Ishikawa (cell line): ENCODE measurements around the gene FGF13.

ENCODE experiments used
- CEBPB ChIP-seq: IDR thresholded peaks from 2 replicates; pipeline ENCODE4 v1.6.1; 2012
- CREB1 ChIP-seq: IDR thresholded peaks from 2 replicates; pipeline ENCODE4 v1.6.1; 2012; ENCODE audit warnings: low read depth
- EGR1 ChIP-seq: IDR thresholded peaks from 2 replicates; pipeline ENCODE4 v1.6.1; 2012
- EP300 ChIP-seq: IDR thresholded peaks from 2 replicates; pipeline ENCODE4 v1.6.1; 2012; ENCODE audit warnings: borderline replicate concordance
- FOXM1 ChIP-seq: IDR thresholded peaks from 2 replicates; pipeline ENCODE4 v1.6.1; 2012; ENCODE audit warnings: low read depth, borderline replicate concordance
- MAX ChIP-seq: IDR thresholded peaks from 2 replicates; pipeline ENCODE4 v1.6.1; 2012
- NFIC ChIP-seq: IDR thresholded peaks from 2 replicates; pipeline ENCODE4 v1.6.1; 2012
- RAD21 ChIP-seq: IDR thresholded peaks from 2 replicates; pipeline ENCODE4 v1.6.1; 2012; ENCODE audit warnings: low read depth
- REST ChIP-seq: IDR thresholded peaks from 2 replicates; pipeline ENCODE4 v1.6.1; 2012; ENCODE audit warnings: low read depth, mild to moderate bottlenecking
- TAF1 ChIP-seq: IDR thresholded peaks from 2 replicates; pipeline ENCODE4 v1.6.1; 2012; ENCODE audit warnings: low read depth, mild to moderate bottlenecking
- TCF12 ChIP-seq: IDR thresholded peaks from 2 replicates; pipeline ENCODE4 v1.6.1; 2012; ENCODE audit warnings: low read depth
- TEAD4 ChIP-seq: IDR thresholded peaks from 2 replicates; pipeline ENCODE4 v1.6.1; 2012
- USF1 ChIP-seq: IDR thresholded peaks from 2 replicates; pipeline ENCODE4 v1.6.1; 2012
- ZBTB7A ChIP-seq: IDR thresholded peaks from 2 replicates; pipeline ENCODE4 v1.6.1; 2012; ENCODE audit warnings: low read depth

GRCh38 chrX:138710866-138711341 is 613 bp downstream of the FGF13 start:
- TF ChIP-seq MAX, result no peak
- no peak for TF ChIP-seq EP300
- TF ChIP-seq RAD21, result no peak
- no peak for TF ChIP-seq REST
- TF ChIP-seq TAF1, result no peak
- no peak for TF ChIP-seq TEAD4
- no peak for TF ChIP-seq EGR1
- no peak for TF ChIP-seq CREB1
- TF ChIP-seq ZBTB7A, result no peak
- TF ChIP-seq USF1, result no peak
- no peak for TF ChIP-seq FOXM1
- no peak for TF ChIP-seq TCF12
- TF ChIP-seq CEBPB, result no peak
- TF ChIP-seq NFIC, result no peak
